HepG2 (cell line): ENCODE data around the gene TAT. TPM values are rescaled to one million over a fixed set of nuclear protein-coding genes. Genes with fewer than 3 reads are reported as not detected.

ENCODE experiments used
- BCL3 ChIP-seq: sonication (generic); formaldehyde crosslinking; IDR thresholded peaks from 2 replicates; pipeline ENCODE4 v1.5.1; 2020; ENCODE audit warnings: mild to moderate bottlenecking, missing genetic modification reagents, moderate library complexity
- CCDC6 ChIP-seq: sonication (generic); formaldehyde crosslinking; IDR thresholded peaks from 2 replicates; pipeline ENCODE4 v1.8.1; 2022; ENCODE audit warnings: mild to moderate bottlenecking, missing genetic modification reagents, moderate library complexity
- ELF4 ChIP-seq: sonication (generic); formaldehyde crosslinking; IDR thresholded peaks from 2 replicates; pipeline ENCODE4 v1.5.0; 2020; ENCODE audit warnings: missing genetic modification reagents, mild to moderate bottlenecking, moderate library complexity, borderline replicate concordance
- KIAA2018 ChIP-seq: sonication (generic); formaldehyde crosslinking; IDR thresholded peaks from 2 replicates; pipeline ENCODE4 v1.5.0; 2020; ENCODE audit warnings: mild to moderate bottlenecking, missing genetic modification reagents, borderline replicate concordance
- MAFG ChIP-seq: sonication (generic); formaldehyde crosslinking; IDR thresholded peaks from 2 replicates; pipeline ENCODE4 v1.5.1; 2020; ENCODE audit warnings: mild to moderate bottlenecking, missing genetic modification reagents
- NKX3-1 ChIP-seq: sonication (generic); formaldehyde crosslinking; IDR thresholded peaks from 2 replicates; pipeline ENCODE4 v1.5.0; 2020; ENCODE audit warnings: missing genetic modification reagents
- SOX6 ChIP-seq, 2 experiments: fragments of 450-650 bp in 1 of 2; sonication (generic) in 1 of 2; formaldehyde crosslinking in 1 of 2; IDR thresholded peaks; 2 replicates each; pipeline versions ENCODE4 v1.4.0 to v1.6.1; 2017 to 2020; ENCODE audit warnings: antibody characterized with exemption in 1 of 2, mild to moderate bottlenecking in 1 of 2, missing genetic modification reagents in 1 of 2
- SRSF9 ChIP-seq: fragments of 200-400 bp; formaldehyde crosslinking; IDR thresholded peaks from 2 replicates; pipeline ENCODE4 v1.6.1; 2018; ENCODE audit warnings: borderline replicate concordance, mild to moderate bottlenecking, low read depth, low read length; ENCODE audit not compliant: insufficient read depth, poor library complexity, severe bottlenecking
- THAP11 ChIP-seq: IDR thresholded peaks from 2 replicates; pipeline ENCODE4 v1.6.1; 2016; ENCODE audit warnings: missing biosample characterization, missing genetic modification reagents
- ZBTB20 ChIP-seq: sonication (generic); formaldehyde crosslinking; IDR thresholded peaks from 2 replicates; pipeline ENCODE4 v1.8.1; 2023; ENCODE audit warnings: missing genetic modification reagents, low read depth, mild to moderate bottlenecking, borderline replicate concordance
- ZBTB38 ChIP-seq: sonication (generic); formaldehyde crosslinking; IDR thresholded peaks from 2 replicates; pipeline ENCODE4 v1.5.1; 2020; ENCODE audit warnings: mild to moderate bottlenecking, missing genetic modification reagents
- ZBTB42 ChIP-seq: sonication (generic); formaldehyde crosslinking; IDR thresholded peaks from 2 replicates; pipeline ENCODE4 v1.5.0; 2020; ENCODE audit warnings: mild to moderate bottlenecking, missing genetic modification reagents
- ZNF101 ChIP-seq: sonication (generic); formaldehyde crosslinking; IDR thresholded peaks from 2 replicates; pipeline ENCODE4 v1.4.0; 2020; ENCODE audit warnings: mild to moderate bottlenecking, low read depth, missing genetic modification reagents, borderline replicate concordance
- ZNF274 ChIP-seq: sonication (generic); formaldehyde crosslinking; IDR thresholded peaks from 2 replicates; pipeline ENCODE4 v1.5.1; 2020; ENCODE audit warnings: mild to moderate bottlenecking, missing genetic modification reagents
- ZNF460 ChIP-seq: sonication (generic); formaldehyde crosslinking; IDR thresholded peaks from 2 replicates; pipeline ENCODE4 v1.5.1; 2020; ENCODE audit warnings: missing genetic modification reagents, mild to moderate bottlenecking, borderline replicate concordance
- ZNF512B ChIP-seq: sonication (generic); formaldehyde crosslinking; IDR thresholded peaks from 2 replicates; pipeline ENCODE4 v1.5.1; 2020; ENCODE audit warnings: missing genetic modification reagents, mild to moderate bottlenecking, borderline replicate concordance
- ZNF644 ChIP-seq: IDR thresholded peaks from 2 replicates; pipeline ENCODE4 v1.6.1; 2016; ENCODE audit warnings: low read depth
- ZNF746 ChIP-seq: sonication (generic); formaldehyde crosslinking; IDR thresholded peaks from 2 replicates; pipeline ENCODE4 v1.8.0; 2022; ENCODE audit warnings: mild to moderate bottlenecking, missing genetic modification reagents
- polyA plus RNA-seq, 8 experiments: library from polyadenylated mRNA; depleted of rRNA in 3 of 8; stranded (reverse) in 7 of 8; unstranded in 1 of 8; fragments of >200 nt; fragmentation: Illumina TruSeq in 4 of 8; extraction: Trizol in 4 of 8; gene quantifications; 2 replicates each; pipeline versions ENCODE4 v1.2.1 to v1.2.3, GENCODE V29; 2011 to 2016; ENCODE audit warnings: low read depth in 4 of 8, missing spikeins in 1 of 8, mixed read lengths in 1 of 8; ENCODE audit not compliant: insufficient read depth in 1 of 8
- total RNA-seq, 5 experiments: library from RNA; depleted of rRNA; stranded (reverse); fragments of >200 nt; fragmentation: Illumina TruSeq; extraction: Trizol; gene quantifications; 2 replicates each; pipeline ENCODE4 v1.2.3, GENCODE V29; 2016; ENCODE audit warnings: low read depth in 1 of 5

Gene TAT
- total and polyA plus RNA-seq, 2 of the 13 experiments (the other 11 are each of a cell fraction or from before 2014, with no cell fraction given) = 1.6 to 5.8 TPM

GRCh38 chr16:71585318-71585703 lies 8.4 kb upstream of the TAT start (continued):
- no peak for TF ChIP-seq ZNF274
- no peak for TF ChIP-seq ZNF101
- TF ChIP-seq ZBTB20 (CRISPR knock-in tag) = no peak
- TF ChIP-seq MAFG (CRISPR knock-in tag) = no peak
- no peak for TF ChIP-seq ZNF746 (CRISPR knock-in tag)
- TF ChIP-seq ZNF512B (CRISPR knock-in tag) = 0 out of 2 replicates have a peak, but pooled peaks have one; percentile 9
- TF ChIP-seq ELF4 (CRISPR knock-in tag) = no peak
- TF ChIP-seq CCDC6 = no peak
- TF ChIP-seq KIAA2018 (CRISPR knock-in tag) = no peak
- TF ChIP-seq ZNF460 (CRISPR knock-in tag) = no peak
- TF ChIP-seq ZBTB42 (CRISPR knock-in tag) = no peak
- no peak for TF ChIP-seq ZBTB38 (CRISPR knock-in tag)
- no peak for TF ChIP-seq THAP11 (CRISPR knock-in tag)
- no peak for TF ChIP-seq NKX3-1
- TF ChIP-seq SRSF9 = no peak
- no peak for TF ChIP-seq BCL3 (CRISPR knock-in tag)
- TF ChIP-seq ZNF644 = no peak; the same call in 1 of the 2 replicates
- TF ChIP-seq SOX6 (IDR thresholded peaks at IDR 0.05) = no peak
- peak; percentile 78 for TF ChIP-seq SOX6 (CRISPR knock-in tag; IDR thresholded peaks at IDR 0.05)
